H1 (cell line): ENCODE results near the gene DCXR. TPM values are rescaled to one million over a fixed set of nuclear protein-coding genes. Genes with fewer than 3 reads are reported as not detected.

Source experiments
- ASH2L ChIP-seq: fragments of 200-600, 300-600 bp; sonication (generic); IDR thresholded peaks from one replicate; pipeline ENCODE4 v1.7.1; 2017; ENCODE audit warnings: low read length
- ATF3 ChIP-seq: IDR thresholded peaks from 2 replicates; pipeline ENCODE4 v1.6.1; 2011; ENCODE audit warnings: low read depth, mild to moderate bottlenecking, low read length; ENCODE audit not compliant: insufficient read depth
- BACH1 ChIP-seq: IDR thresholded peaks from 2 replicates; pipeline ENCODE4 v1.6.1; 2012; ENCODE audit warnings: low read length, improper control_type of control experiment
- CBX5 ChIP-seq: fragments of 300-800, 300-1000 bp; sonication (generic); IDR thresholded peaks from 2 replicates; pipeline ENCODE4 v1.7.1; 2016; ENCODE audit warnings: antibody characterized with exemption, low read length, low read depth
- CHD7 ChIP-seq: fragments of 300-600 bp; sonication (generic); IDR thresholded peaks from 2 replicates; pipeline ENCODE4 v1.7.1; 2012; ENCODE audit warnings: low read length, moderate library complexity, mild to moderate bottlenecking, inconsistent platforms; ENCODE audit not compliant: insufficient replicate concordance
- EZH2 ChIP-seq: fragments of 200-600 bp; sonication (generic); IDR thresholded peaks from 2 replicates; pipeline ENCODE4 v1.7.1; 2012; ENCODE audit warnings: low read depth, mild to moderate bottlenecking, moderate library complexity, low read length, inconsistent platforms; ENCODE audit not compliant: severe bottlenecking
- FOSL1 ChIP-seq: IDR thresholded peaks from 2 replicates; pipeline ENCODE4 v1.6.1; 2011; ENCODE audit warnings: mild to moderate bottlenecking, low read depth, low read length, moderate library complexity; ENCODE audit not compliant: insufficient read depth
- GTF2F1 ChIP-seq: IDR thresholded peaks from 2 replicates; pipeline ENCODE4 v1.6.1; 2012; ENCODE audit warnings: low read depth, low read length, improper control_type of control experiment, borderline replicate concordance
- KDM1A ChIP-seq: fragments of 200-600, 300-600 bp; sonication (generic); IDR thresholded peaks from 2 replicates; pipeline ENCODE4 v1.7.1; 2016; ENCODE audit warnings: mild to moderate bottlenecking, low read length, borderline replicate concordance
- KDM5A ChIP-seq: fragments of 200-600 bp; IDR thresholded peaks from 2 replicates; pipeline ENCODE4 v1.7.1; 2012; ENCODE audit warnings: mild to moderate bottlenecking, low read length, inconsistent platforms, mixed read lengths
- TBP ChIP-seq: IDR thresholded peaks from 2 replicates; pipeline ENCODE4 v1.6.1; 2011; ENCODE audit warnings: low read depth, low read length, improper control_type of control experiment
- polyA plus RNA-seq, 7 experiments: library from polyadenylated mRNA; depleted of rRNA in 3 of 7; stranded (reverse) in 5 of 7; unstranded in 2 of 7; fragments of >200 nt in 5 of 7; fragments of 200-250 nt in 2 of 7; gene quantifications; 1 replicate in 5 of 7; 2 replicates in 1 of 7; 4 replicates in 1 of 7; pipeline versions ENCODE4 v1.2.1 to v1.2.3, GENCODE V29; 2011 to 2013; ENCODE audit warnings: missing spikeins in 2 of 7, mixed read lengths in 2 of 7
- total RNA-seq: library from RNA; stranded (reverse); fragmentation: NEBNext Ultra II Directional; extraction: Animal tissue kit (Norgen Biotek cat#: 25700); gene quantifications from 2 replicates; pipeline ENCODE4 v1.2.1, GENCODE V29; 2021

The DCXR gene
- total and polyA plus RNA-seq, 2 of the 8 experiments (the other 6 are each of a cell fraction or from before 2014, with no cell fraction given): 96.3 to 212 TPM

- TF ChIP-seq CHD7 (no peak), TBP (no peak), KDM1A (no peak), EZH2 (no peak), ATF3 (no peak), FOSL1 (no peak), ASH2L (no peak), KDM5A (no peak), GTF2F1 (no peak), CBX5 (no peak), BACH1 (no peak)
Measured at GRCh38 chr17:82047914-82048570, 10.5 kb upstream of the DCXR start (continued).
